GM10248 (cell line): Measurements from ENCODE around the gene DNAJC30.

ENCODE experiments used
- CTCF ChIA-PET: fragments of 300-600 bp; sonication (Branson Sonifier 250); formaldehyde crosslinking; extraction: SDS; loops from one replicate; lab custom pipeline; 2021; ENCODE audit warnings: antibody characterized with exemption; lab: Yijun Ruan, JAX
- POLR2A ChIA-PET: fragments of 350-650 bp; sonication (Branson Sonifier 250); formaldehyde crosslinking; extraction: SDS; loops from one replicate; lab custom pipeline; 2020; ENCODE audit warnings: antibody characterized with exemption; lab: Yijun Ruan, JAX
- DNase-seq: peaks from one replicate; pipeline ENCODE4 v3.0.0; 2012; ENCODE audit errors: extremely low spot score
- CTCF ChIP-seq: IDR thresholded peaks from 2 replicates; pipeline ENCODE4 v1.5.1; 2012; ENCODE audit warnings: mild to moderate bottlenecking, low read depth; ENCODE audit errors: extremely low read depth, missing control alignments, control extremely low read depth

Gene DNAJC30

DNA sequence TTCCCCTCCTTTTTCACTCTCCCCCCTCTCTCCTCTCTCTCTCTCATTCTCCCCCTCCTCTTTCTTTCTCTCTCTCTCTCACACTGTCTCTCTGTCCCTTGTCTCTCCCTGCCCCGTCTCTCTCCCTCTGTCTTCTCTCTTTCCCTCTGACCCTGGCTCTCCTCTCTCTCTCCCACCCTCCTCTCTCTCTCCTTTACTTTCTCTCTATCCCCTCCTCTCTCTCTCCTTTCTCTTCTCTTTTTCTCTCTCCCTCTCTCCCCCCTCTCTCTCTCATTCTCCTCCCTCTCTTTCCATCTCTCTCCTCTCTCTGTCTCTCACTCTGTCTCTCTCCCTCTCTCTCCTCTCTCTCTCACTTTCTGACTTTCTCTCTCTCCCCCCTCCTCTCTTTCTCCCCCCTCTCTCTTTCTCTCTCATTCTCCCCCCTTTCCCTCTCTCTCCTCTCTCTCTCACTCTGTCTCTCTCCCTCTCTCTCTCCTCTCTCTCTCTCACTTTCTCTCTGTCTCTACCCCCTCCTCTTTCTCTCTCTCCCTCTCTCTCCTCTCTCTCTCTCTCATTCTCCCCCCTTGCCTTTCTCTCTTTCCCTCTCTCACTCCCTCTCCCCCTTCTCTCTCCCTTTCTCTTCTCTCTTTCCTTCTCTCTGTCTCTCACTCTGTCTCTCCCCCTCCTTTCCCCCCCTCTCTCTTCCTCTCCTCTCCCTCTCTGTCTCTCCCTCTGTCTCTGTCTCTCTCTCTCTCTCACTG is 34.5 kb downstream of the DNAJC30 start:
- no peak for TF ChIP-seq CTCF
- CTCF ChIA-PET, result no interaction called here
- no peak for DNase-seq
- POLR2A ChIA-PET, result no interaction called here

DNA sequence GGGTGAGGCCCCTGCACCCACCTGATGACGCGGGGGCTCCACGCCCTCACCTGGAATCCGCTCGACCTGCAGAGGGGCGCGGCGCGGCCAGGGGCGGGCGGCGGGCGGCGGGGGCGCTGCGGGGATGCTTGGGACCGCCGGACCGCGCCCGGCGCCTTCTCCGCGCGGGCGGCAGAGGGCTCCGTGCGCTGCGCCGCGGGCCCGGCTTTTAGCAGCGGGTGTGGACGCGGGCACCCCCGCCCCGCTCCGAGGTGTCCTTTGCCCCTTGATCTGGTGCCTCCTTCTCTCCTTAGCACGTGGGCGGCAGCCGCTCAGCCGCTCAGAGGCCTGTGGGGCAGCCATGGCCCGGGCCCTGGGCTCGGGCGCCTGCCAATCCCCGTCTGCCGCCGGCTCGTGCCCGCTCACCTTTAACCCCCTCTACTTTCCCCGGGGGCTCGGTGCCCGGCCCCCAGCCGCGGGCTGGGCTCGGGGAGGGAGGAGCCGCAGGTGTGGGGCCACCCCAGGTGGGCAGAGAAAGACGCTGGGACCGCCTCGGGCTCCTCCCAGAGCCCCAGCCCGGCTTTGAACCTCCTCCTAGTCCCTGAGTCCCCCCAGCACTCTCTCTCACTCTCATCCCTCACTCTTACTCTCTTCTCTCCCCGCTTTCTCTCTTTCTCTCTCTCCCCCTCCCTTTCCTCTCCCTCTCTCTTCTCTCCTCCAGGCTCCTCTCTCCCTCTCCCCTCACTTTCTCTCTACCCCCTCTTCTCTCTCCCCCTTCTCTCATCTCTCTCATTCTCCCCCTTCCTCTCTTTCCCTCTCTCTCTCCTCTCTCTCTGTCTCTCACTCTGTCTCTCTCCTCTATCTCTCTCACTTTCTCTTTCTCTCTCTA is 35.3 kb downstream of the DNAJC30 start:
- no peak for TF ChIP-seq CTCF
- no peak for DNase-seq
- ChIA-PET POLR2A (no interaction called here), CTCF (no interaction called here)

DNA sequence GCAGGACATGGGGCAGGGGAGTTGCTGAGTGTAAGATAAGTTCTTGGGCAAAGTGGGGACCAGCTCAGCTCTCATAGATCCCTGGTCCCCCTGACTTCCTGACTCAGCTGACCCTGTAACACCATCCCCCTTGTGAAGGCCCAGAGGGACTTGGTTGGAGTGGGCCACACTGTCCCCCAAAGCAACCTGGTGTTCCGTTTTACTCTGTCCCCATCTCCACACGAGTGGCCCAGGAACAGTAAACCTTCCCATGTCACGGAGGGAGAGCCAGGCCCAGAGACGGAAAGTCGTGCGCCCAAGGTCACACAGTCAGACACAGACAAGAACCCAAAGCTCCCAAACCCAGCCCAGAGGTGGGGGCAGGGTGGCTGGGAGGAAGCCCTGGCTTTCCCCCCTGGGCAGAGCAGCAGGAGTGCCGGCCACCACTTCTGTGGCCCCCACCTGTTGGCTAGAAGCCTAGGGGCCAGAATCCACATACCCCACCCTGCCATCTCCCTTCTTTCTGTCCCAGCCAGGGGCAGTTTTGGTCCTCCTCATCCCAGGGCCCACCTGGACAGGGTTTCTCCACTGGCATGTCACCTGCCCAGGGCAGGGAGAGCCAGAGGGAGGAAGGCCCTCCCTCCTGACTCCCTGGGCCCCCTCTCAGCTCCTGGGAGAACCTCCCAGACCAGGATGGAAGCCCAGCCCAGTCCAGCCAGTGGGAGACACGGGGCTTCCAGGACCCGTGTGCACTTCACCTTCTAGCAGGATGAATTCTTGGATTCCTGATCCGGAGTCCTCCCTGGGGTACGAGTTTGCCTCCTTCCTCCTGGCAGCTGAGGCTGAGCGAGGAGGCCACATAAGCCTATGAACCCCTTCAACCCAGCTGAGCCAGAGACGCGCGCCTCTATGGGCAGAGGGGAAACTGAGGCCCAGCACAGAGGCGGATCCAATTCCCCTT is 36.2 kb downstream of the DNAJC30 start:
- CTCF ChIA-PET, result interaction anchor here (1.4 to 3.7 kb wide), 2 partner anchors 9 to 40 kb away, joined by 3 to 11 read pairs; no protein-coding TSS in a partner anchor
- POLR2A ChIA-PET, result no interaction called here
- no peak for DNase-seq
- TF ChIP-seq CTCF, result no peak

- POLR2A ChIA-PET, result no interaction called here
Measured at GRCh38 chr7:73645643-73646174, 37.5 kb downstream of the DNAJC30 start.

GRCh38 chr7:73644688-73645286 is 38.5 kb downstream of the DNAJC30 start:
- no peak for DNase-seq
- no peak for TF ChIP-seq CTCF
- ChIA-PET POLR2A (no interaction called here), CTCF (interaction anchor here (3.7 kb wide), 1 partner anchor 38 kb away, joined by 11 read pairs; no protein-coding TSS in a partner anchor)

More at GRCh38 chr7:73645643-73646174, 37.5 kb downstream of the DNAJC30 start:
- no peak for TF ChIP-seq CTCF
- CTCF ChIA-PET, result interaction anchor here (1.1 to 3.7 kb wide), 2 partner anchors 39 to 53 kb away, joined by 3 to 11 read pairs; no protein-coding TSS in a partner anchor
- DNase-seq, result no peak
